ENCODE results near the gene VAPB.

Gene VAPB

GRCh38 chr20:58375759-58376352 is 13.2 kb upstream of the VAPB start:
- no peak for DNase-seq
- in situ Hi-C loops (cut with HindIII; ENCODE audit: low pct_ligation_motif_present, low pct_unique_long_range_greater_than_20kb, low sequenced_read_pairs): no loop called here

DNA sequence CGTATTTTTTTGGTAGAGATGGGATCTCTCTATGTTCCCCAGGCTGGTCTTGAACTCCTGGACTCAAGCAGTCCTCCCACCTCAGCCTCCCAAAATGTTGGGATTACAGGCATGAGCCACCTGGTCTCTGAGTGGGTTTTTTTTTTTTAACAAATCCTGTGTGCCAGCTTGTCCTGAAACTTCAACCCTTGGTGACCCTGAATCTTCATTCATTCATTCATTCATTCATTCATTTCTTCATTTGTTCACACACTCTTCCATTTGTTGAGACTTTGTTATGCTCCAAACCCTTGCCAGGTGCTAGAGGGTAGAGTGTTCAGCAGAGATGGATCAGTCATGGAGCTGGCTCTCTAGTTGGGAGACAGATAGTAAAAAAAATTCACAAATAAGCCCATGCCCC is 12.0 kb upstream of the VAPB start:
- in situ Hi-C loops (cut with HindIII; ENCODE audit: low pct_ligation_motif_present, low pct_unique_long_range_greater_than_20kb, low sequenced_read_pairs): no loop called here

DNA sequence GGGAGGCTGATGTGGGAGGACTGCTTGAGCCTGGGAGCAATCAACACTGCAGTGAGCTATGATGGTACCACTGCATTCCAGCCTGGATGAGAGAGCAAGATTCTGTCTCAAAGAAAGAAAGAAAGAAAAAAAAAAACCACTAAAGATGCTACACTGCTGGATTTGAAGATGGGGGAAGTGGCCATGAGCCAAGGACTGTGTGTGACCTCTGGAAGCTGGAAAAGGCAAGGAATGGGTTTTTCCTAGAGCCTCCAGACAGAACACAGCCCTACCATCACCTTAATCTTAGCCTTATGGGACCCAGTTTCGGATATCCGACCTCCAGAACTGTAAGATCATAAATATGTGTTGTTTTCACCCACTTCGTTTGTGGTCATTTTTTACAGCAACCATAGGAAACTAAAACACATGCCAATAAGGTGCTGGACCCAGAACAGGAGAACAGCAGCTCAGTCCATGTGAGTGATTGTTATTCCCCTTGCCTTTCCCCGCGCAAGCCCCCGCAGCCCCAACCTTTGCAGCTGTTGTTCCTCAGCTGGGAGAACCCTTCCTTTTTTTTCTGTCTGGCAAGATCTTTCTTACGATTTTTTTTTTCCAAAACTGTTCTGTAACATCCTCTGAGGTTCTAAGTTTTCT is 11.1 kb upstream of the VAPB start:
- no peak for DNase-seq
- in situ Hi-C loops (cut with HindIII; ENCODE audit: low pct_ligation_motif_present, low pct_unique_long_range_greater_than_20kb, low sequenced_read_pairs): no loop called here

More for the DNA sequence above, 12.0 kb upstream of the VAPB start:
- no peak for DNase-seq

DNA sequence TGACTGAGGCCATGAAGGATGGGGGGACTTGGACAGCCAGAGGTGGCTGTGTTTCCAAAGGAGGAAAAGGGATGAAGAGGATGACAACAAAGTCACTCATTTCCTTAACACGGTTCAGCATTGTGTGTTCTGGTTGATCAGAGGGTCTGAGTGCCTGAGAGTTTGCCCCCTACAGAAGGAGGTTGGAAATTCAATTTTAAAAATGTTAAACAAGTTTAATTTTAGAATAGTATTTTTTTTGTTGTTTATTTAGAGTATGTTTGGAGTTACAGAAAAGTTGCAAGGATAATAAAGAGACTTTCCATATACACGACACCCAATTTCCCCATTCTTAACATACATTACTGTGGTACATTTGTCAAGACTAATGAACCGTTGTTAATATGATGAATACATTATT is 10.3 kb upstream of the VAPB start:
- in situ Hi-C loops (cut with HindIII; ENCODE audit: low pct_ligation_motif_present, low pct_unique_long_range_greater_than_20kb, low sequenced_read_pairs): no loop called here
- no peak for DNase-seq

DNA sequence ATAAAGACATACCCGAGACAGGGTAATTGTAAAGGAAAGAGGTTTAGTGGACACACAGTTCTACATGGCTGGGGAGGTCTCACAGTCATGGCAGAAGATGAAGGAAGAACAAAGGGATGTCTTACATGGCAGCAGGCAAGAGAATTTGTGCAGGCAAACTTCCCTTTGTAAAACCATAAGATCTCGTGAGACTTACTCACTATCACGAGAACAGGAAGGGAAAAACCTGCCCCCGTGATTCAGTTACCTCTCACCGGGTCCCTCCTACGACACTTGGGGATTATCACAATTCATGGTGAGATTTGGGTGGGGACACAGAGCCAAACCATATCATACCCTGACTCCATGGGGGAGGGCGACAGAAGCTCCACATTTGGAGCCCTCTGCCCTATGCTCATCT is 7.4 kb upstream of the VAPB start:
- DNase-seq: no peak
- in situ Hi-C loops (cut with HindIII; ENCODE audit: low pct_ligation_motif_present, low pct_unique_long_range_greater_than_20kb, low sequenced_read_pairs): no loop called here

DNA sequence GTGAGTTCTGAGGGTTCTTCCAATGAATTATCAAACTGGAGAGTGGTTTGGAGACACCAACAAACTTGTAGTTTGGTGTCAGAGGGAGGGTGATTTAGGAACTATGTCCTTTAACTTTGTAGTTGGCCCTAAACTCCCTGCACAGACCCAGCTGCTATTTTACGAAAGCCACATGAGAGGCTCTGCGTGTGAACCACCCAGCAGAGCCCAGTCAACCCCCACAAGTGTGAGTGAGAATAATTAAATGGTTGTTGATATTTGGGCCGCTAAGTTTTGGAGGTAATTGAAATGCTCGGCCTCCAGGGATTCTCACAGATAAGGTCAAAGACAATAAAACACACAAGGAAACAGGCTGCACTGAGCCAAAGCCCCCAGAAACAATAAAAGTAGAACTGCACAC is 6.9 kb upstream of the VAPB start:
- no peak for DNase-seq
- in situ Hi-C loops (cut with HindIII; ENCODE audit: low pct_ligation_motif_present, low pct_unique_long_range_greater_than_20kb, low sequenced_read_pairs): no loop called here

- in situ Hi-C loops (cut with HindIII; ENCODE audit: low pct_ligation_motif_present, low pct_unique_long_range_greater_than_20kb, low sequenced_read_pairs): no loop called here
- no peak for DNase-seq
Measured at GRCh38 chr20:58384821-58385220, 4.2 kb upstream of the VAPB start.

- in situ Hi-C loops (cut with HindIII; ENCODE audit: low pct_ligation_motif_present, low pct_unique_long_range_greater_than_20kb, low sequenced_read_pairs): no loop called here
- DNase-seq: no peak
Measured at GRCh38 chr20:58388028-58388601, 914 bp upstream of the VAPB start.

GRCh38 chr20:58389324-58389967 is 417 bp downstream of the VAPB start:
- in situ Hi-C loops (cut with HindIII; ENCODE audit: low pct_ligation_motif_present, low pct_unique_long_range_greater_than_20kb, low sequenced_read_pairs): no loop called here
- DNase-seq: peak; percentile 40

GRCh38 chr20:58389968-58390658 is 1.1 kb downstream of the VAPB start:
- in situ Hi-C loops (cut with HindIII; ENCODE audit: low pct_ligation_motif_present, low pct_unique_long_range_greater_than_20kb, low sequenced_read_pairs): no loop called here

GRCh38 chr20:58390659-58391035 is 1.6 kb downstream of the VAPB start:
- in situ Hi-C loops (cut with HindIII; ENCODE audit: low pct_ligation_motif_present, low pct_unique_long_range_greater_than_20kb, low sequenced_read_pairs): no loop called here
- DNase-seq: no peak

More at GRCh38 chr20:58389968-58390658, 1.1 kb downstream of the VAPB start:
- no peak for DNase-seq

DNA sequence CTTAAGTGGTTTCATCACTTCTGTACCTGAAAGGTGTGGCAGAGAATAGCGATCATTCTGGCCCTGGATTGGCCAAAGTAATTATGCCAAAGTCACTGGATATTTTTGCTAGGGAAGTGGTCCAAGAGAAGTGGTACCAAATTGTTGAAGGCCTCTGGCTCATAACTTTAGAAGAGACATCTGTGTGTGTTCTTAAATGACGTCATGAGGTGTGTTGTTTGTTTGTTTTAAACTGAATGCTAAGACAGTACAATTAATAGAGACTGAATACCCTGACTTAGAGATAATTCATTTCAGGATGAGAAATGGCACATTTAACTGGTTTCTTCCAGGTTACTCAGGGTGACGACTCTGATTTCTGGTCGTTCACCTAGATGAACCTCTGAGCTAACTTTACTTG is 3.3 kb downstream of the VAPB start:
- DNase-seq: no peak
- in situ Hi-C loops (cut with HindIII; ENCODE audit: low pct_ligation_motif_present, low pct_unique_long_range_greater_than_20kb, low sequenced_read_pairs): no loop called here

DNA sequence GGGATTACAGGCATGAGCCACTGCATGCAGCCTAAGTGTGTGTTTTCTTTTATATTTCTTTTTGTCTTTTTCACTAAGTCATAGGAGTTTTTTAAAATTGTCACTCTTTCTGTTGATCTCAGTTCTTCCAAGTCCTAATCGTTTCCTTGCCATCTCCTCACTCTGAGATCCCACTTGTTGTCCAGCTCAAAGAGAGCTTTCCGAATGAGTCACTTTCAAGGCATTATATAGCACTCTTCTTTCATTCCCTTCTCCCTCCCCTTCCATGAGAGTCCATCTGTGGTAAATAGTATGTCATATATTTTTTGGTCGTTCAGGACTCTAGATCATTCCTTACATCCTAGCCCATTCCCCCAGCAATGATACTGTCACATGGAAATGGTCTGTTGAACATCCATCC is 4.3 kb downstream of the VAPB start:
- in situ Hi-C loops (cut with HindIII; ENCODE audit: low pct_ligation_motif_present, low pct_unique_long_range_greater_than_20kb, low sequenced_read_pairs): no loop called here
- DNase-seq: no peak

DNA sequence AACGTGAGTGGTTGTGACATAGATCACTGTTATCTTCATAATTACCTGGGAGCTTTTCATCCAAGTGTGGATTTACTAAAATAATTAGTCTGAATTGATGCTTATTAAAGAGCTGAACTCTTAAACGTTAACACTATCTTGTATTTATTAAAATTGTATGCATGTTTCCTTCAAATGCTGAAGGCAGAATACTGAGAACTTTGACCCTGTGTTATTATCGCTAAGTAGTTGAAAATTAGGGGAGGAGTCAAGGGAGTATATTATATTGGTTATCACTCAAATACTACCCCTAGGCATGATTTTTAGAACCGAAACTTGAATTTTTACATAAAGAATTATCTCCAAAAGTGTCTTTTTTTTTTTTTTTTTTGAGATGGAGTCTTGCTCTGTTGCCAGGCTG is 5.8 kb downstream of the VAPB start:
- no peak for DNase-seq
- in situ Hi-C loops (cut with HindIII; ENCODE audit: low pct_ligation_motif_present, low pct_unique_long_range_greater_than_20kb, low sequenced_read_pairs): no loop called here

DNA sequence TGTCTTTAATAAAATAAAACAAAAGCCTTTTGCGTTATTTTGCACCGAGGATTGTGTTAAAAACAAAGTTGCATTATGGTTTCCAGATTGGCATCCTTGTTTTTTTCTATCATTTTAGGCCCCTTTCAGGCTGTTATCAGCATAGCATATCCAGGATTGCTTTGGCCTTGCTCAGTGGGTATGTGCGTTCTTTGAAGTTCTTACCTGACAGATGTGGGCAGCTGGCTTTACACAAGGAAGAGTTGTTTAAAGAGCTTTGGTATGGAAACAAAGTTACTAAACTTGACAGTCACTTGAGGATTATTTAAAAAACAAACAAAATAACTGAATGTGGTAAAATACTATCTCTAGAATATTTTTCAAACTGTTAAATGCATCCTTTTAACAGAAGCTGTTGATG is 6.6 kb downstream of the VAPB start:
- no peak for DNase-seq
- in situ Hi-C loops (cut with HindIII; ENCODE audit: low pct_ligation_motif_present, low pct_unique_long_range_greater_than_20kb, low sequenced_read_pairs): no loop called here

DNA sequence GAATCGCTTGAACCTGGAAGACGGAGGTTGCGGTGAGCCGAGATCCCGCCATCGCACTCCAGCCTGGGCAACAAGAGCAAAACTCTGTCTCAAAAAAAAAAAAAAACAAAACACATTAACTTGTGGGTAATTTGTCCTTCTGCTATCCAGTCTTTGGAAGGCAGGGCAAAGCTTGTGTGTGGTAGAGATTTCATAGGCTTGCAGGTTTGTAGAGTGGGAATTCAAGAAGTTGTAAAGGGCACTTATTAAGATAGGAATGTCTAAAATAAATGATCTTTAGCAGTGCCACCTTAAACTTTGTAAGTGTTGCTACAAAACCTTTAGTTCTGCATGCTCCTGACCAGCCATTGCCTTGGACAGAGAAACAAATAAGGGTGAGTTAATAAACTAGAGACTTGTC is 8.4 kb downstream of the VAPB start:
- DNase-seq: no peak
- in situ Hi-C loops (cut with HindIII; ENCODE audit: low pct_ligation_motif_present, low pct_unique_long_range_greater_than_20kb, low sequenced_read_pairs): no loop called here

DNA sequence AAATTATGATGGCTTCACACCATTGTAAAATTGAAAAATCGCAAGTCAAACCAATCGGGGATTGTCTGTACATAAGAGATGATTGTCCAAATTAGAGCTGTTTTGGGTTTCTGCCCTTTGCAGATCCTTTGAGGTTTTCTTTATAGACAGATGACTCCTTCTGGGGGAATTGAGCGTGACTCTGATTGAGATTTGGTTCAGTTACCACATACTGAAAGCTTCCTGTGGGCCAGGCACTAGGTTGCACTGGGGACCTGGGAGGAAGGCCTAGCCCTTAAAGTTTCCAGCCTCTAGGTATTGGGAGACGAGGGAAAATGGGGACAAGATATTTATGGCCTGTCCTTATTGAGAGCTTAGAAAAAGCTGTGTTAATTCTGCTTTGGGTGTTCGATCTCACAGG is 9.2 kb downstream of the VAPB start:
- no peak for DNase-seq
- in situ Hi-C loops (cut with HindIII; ENCODE audit: low pct_ligation_motif_present, low pct_unique_long_range_greater_than_20kb, low sequenced_read_pairs): no loop called here

DNA sequence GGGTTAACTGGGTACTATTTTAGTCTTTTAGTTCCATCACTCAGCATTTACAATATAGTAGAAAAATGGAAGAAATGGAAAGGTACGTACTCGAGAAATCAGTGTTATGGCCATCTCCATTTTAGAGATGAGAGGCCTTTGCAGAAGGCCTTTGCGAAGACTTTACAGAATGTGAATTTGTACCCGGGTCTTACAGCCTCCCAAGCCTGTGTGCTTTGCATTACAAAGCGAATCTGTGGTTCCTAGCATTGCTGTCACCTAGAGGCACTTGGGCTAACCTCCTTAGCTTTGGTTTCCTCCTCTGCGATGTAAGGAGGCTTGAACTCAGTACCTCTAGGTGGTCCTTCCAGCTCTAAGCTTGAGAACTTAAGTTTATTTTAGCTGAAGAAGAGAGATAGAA is 10.9 kb downstream of the VAPB start:
- no peak for DNase-seq
- in situ Hi-C loops (cut with HindIII; ENCODE audit: low pct_ligation_motif_present, low pct_unique_long_range_greater_than_20kb, low sequenced_read_pairs): no loop called here

- in situ Hi-C loops (cut with HindIII; ENCODE audit: low pct_ligation_motif_present, low pct_unique_long_range_greater_than_20kb, low sequenced_read_pairs): no loop called here
- no peak for DNase-seq
Measured at GRCh38 chr20:58401162-58401561, 12.1 kb downstream of the VAPB start.
